Measurements from ENCODE around the gene PLCB4. TPM values are rescaled to one million over a fixed set of nuclear protein-coding genes. Genes with fewer than 3 reads are reported as not detected.
A peak's percentile ranks its signal among the peaks of the same experiment; 100 is the strongest.

Gene PLCB4
- total and polyA plus RNA-seq, 8 donors = 0.56 to 9.3 (median 2.3) TPM

DNA sequence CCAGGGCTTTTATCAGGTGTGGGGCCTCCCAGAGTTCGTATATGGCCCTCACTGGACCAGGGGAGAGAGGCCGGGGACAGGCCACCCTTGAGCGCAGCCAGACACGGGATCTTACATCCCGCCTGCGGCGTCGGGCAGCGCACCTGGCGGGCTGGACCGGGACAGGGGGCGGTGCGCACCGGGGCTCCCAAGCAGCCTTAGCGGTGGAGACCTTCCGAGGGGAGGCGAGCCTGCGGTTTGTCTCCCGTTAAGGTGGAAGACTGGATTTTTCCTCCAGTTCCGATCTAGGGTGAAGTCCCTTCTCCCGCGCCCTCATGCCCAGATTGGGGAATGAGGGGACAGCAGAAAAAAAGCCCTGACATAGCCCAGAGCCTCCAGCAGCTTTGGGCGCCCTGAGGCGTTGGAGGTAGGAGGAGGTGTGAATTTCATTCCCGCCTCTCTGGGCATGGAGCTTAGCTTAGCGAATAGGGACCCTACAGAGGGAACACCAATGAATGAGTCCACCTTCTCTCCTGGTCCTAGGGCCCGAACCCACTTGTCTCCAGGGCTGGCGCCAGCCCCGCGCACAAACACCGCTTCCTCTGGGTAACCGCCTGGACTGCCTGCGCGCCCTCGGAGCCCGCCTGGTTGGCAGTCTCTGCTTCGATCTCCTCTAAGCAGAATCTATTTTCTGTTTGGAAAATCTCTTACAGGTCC is 438.8 kb downstream of the PLCB4 start:
- peaks cover 0 to 18% (median 0%) of the 10 kb centered on the region in 4 donors for H3K27me3 ChIP-seq
- DNase-seq (peak in 1 of 6 donors; percentile 40), ATAC-seq (no peak), FAIRE-seq (no peak)
- H3K4me1 ChIP-seq = no peaks in the 10 kb centered on the region
- no peak for TF ChIP-seq CTCF (IDR thresholded peaks at IDR 0.05)
- no peaks in the 10 kb centered on the region for H3K9me3 ChIP-seq
- WGBS, 2 donors = 12 to 15% methylated on average over 37 of the region's 37 CpGs
- intact Hi-C loops (cut with DNase I) = no loop called here
- no peaks in the 10 kb centered on the region for H3K36me3 ChIP-seq
- no peak overlapping the region for H3K27ac ChIP-seq
- H3K4me3 ChIP-seq = no peak overlapping the region

DNA sequence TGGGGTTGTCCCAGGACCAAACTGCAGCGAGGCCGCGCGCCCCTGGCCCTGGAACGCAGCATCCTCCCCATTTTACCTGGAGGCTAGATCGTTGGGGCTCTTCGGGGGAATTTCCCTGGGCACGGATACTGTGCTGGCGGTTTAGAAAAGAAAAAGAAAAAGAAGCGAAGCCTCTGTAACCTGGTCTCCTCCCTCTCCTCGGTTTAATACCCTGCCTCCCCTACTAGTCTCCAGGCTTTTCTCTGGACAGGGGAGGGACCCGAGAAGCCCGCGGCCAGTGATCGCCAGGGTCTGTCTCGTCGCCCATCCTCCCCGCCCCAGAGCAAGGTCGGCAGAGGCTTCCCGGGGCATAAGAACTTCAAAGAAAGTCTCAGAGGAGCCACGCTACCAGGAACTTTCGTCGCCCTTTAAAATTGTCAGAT is 439.4 kb downstream of the PLCB4 start:
- no peak for TF ChIP-seq CTCF (IDR thresholded peaks at IDR 0.05)
- H3K4me3 ChIP-seq = no peak overlapping the region
- no peaks in the 10 kb centered on the region for H3K36me3 ChIP-seq
- intact Hi-C loops (cut with DNase I) = no loop called here
- H3K9me3 ChIP-seq = no peaks in the 10 kb centered on the region
- H3K4me1 ChIP-seq = no peaks in the 10 kb centered on the region
- no peak overlapping the region for H3K27ac ChIP-seq
- FAIRE-seq = no peak
- no peak for ATAC-seq
- H3K27me3 ChIP-seq = peaks cover 0 to 18% (median 0%) of the 10 kb centered on the region in 4 donors
- 10 to 11% methylated on average over 22 to 23 of the region's 23 CpGs for WGBS, 2 donors
- no peak for DNase-seq

DNA sequence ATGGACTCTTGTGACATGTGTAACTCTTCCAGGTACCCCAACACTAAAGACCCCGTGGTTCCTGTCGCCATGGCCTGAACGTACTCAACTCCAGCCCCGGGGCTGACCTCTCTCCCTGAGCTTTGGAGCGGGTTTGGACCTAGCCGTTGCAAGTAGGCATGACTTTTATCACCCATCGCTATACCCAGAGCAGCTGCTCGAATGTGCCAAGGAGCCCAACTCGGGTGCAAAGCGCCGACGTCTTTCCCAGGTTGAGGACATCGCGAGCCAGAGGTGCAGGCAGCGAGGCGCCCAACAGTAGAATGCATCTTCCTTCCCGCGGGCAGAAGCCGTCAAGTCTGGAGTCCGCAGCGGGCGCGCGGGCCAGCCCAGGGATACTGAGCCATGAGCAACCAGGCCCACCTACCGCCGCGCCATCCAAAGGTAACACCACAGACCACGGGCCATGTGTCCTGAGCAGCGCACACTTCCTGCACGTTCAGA is 439.9 kb downstream of the PLCB4 start:
- Histone ChIP-seq H3K27me3 (peaks cover 0 to 18% (median 0%) of the 10 kb centered on the region in 4 donors), H3K4me3 (no peak overlapping the region), H3K27ac (no peak overlapping the region), H3K36me3 (no peaks in the 10 kb centered on the region), H3K9me3 (no peaks in the 10 kb centered on the region), H3K4me1 (no peaks in the 10 kb centered on the region)
- no peak for TF ChIP-seq CTCF (IDR thresholded peaks at IDR 0.05)
- DNase-seq = no peak
- FAIRE-seq = no peak
- ATAC-seq = no peak
- 13 to 16% methylated on average over 30 of the region's 30 CpGs for WGBS, 2 donors
- intact Hi-C loops (cut with DNase I) = no loop called here

- ATAC-seq (no peak), FAIRE-seq (no peak), DNase-seq (no peak)
- Histone ChIP-seq H3K27ac (no peak overlapping the region), H3K9me3 (no peaks in the 10 kb centered on the region), H3K4me1 (no peaks in the 10 kb centered on the region), H3K36me3 (no peaks in the 10 kb centered on the region), H3K27me3 (peaks cover 0 to 18% (median 0%) of the 10 kb centered on the region in 4 donors), H3K4me3 (no peak overlapping the region)
- intact Hi-C loops (cut with DNase I) = no loop called here
- WGBS, 2 donors = 42 to 43% methylated on average over 4 of the region's 4 CpGs
- TF ChIP-seq CTCF (IDR thresholded peaks at IDR 0.05) = no peak
These were observed 440.4 kb downstream of the PLCB4 start for GRCh38 chr20:9509246-9509645.

DNA sequence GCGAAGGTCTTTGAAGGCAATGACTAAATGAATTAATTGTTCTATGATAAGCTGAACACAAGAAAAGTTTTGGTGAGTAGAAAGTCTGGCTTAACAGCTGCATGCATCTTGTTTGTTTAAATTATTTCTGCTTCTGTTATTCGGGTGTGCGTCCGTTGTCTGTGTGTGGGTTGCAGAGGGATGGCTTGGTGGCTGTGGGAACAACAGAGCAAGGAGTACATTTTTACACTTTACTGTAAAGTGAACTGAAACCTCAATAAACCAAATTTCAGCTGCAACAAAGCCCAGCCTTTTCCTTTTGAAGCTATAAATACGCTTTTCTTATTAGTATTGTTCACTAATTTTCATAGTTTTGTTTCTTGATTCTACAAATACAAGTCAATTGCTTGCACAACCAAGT is 442.0 kb downstream of the PLCB4 start:
- H3K27ac ChIP-seq = no peak overlapping the region
- TF ChIP-seq CTCF (IDR thresholded peaks at IDR 0.05) = no peak
- H3K4me1 ChIP-seq = no peaks in the 10 kb centered on the region
- peaks cover 0 to 27% (median 2%) of the 10 kb centered on the region in 4 donors for H3K27me3 ChIP-seq
- no peaks in the 10 kb centered on the region for H3K36me3 ChIP-seq
- intact Hi-C loops (cut with DNase I) = no loop called here
- WGBS, 2 donors = 70 to 71% methylated on average over 5 of the region's 5 CpGs
- FAIRE-seq = no peak
- no peaks in the 10 kb centered on the region for H3K9me3 ChIP-seq
- DNase-seq = no peak
- H3K4me3 ChIP-seq = no peak overlapping the region
- no peak for ATAC-seq

Measured in pancreas (tissue), 10 donors.